HEK293 (cell line): ENCODE measurements around the gene PSMB9.

ENCODE experiments used
- CTCF ChIA-PET: fragments of 350-600 bp; formaldehyde crosslinking; extraction: SDS; loops from one replicate; lab custom pipeline; 2021; ENCODE audit warnings: antibody characterized with exemption; lab: Yijun Ruan, JAX
- POLR2A ChIA-PET: fragments of 300-600 bp; formaldehyde crosslinking; extraction: SDS; loops from one replicate; lab custom pipeline; 2020; ENCODE audit warnings: antibody characterized with exemption, inconsistent platforms; lab: Yijun Ruan, JAX
- H3K27ac ChIP-seq: fragments of 200-500 bp; sonication (Bioruptor generic); 2 replicates; pipeline ENCODE4 v1.5.1; 2014; ENCODE audit warnings: low read depth, low read length, control low read depth, inconsistent platforms; ENCODE audit errors: extremely low read depth
- H3K36me3 ChIP-seq, 2 experiments: fragments of 200-500 bp in 1 of 2; sonication (Bioruptor generic) in 1 of 2; 1 replicate in 1 of 2; 2 replicates in 1 of 2; pipeline ENCODE4 v1.5.1; 2014 to 2017; ENCODE audit warnings: inconsistent platforms in 2 of 2, low read length in 2 of 2; ENCODE audit not compliant: control insufficient read depth in 2 of 2, insufficient read depth in 1 of 2
- H3K4me1 ChIP-seq: fragments of 200-500 bp; sonication (Bioruptor generic); 2 replicates; pipeline ENCODE4 v1.5.1; 2014; ENCODE audit warnings: mild to moderate bottlenecking, low read length, inconsistent platforms; ENCODE audit not compliant: control insufficient read depth, insufficient read depth
- H3K4me3 ChIP-seq: 2 replicates; pipeline ENCODE4 v1.5.1; 2011; ENCODE audit warnings: low read depth, mild to moderate bottlenecking, control low read depth, low read length, moderate library complexity
- H3K9me3 ChIP-seq: fragments of 200-500 bp; sonication (Bioruptor generic); 2 replicates; pipeline ENCODE4 v1.5.1; 2014; ENCODE audit warnings: low read depth, low read length, inconsistent platforms; ENCODE audit not compliant: control insufficient read depth, insufficient read depth
- CTCF ChIP-seq: fragments of 450-650 bp; formaldehyde crosslinking; IDR thresholded peaks from 2 replicates; pipeline ENCODE4 v1.5.1; 2016; ENCODE audit warnings: missing biosample characterization, missing genetic modification characterization
- EGR2 ChIP-seq: fragments of 450-650 bp; formaldehyde crosslinking; IDR thresholded peaks from 2 replicates; pipeline ENCODE4 v1.5.1; 2016; ENCODE audit warnings: low read depth, missing biosample characterization, missing genetic modification characterization
- HIC1 ChIP-seq: fragments of 450-650 bp; formaldehyde crosslinking; IDR thresholded peaks from 2 replicates; pipeline ENCODE4 v1.5.1; 2016; ENCODE audit warnings: missing biosample characterization, missing genetic modification characterization
- KLF10 ChIP-seq: fragments of 450-650 bp; IDR thresholded peaks from 2 replicates; pipeline ENCODE4 v1.5.1; 2018; ENCODE audit warnings: missing biosample characterization, mild to moderate bottlenecking, missing genetic modification characterization
- PRDM1 ChIP-seq: fragments of 450-650 bp; formaldehyde crosslinking; IDR thresholded peaks from 2 replicates; pipeline ENCODE4; 2016; ENCODE audit warnings: missing biosample characterization, missing genetic modification characterization
- SCRT1 ChIP-seq: fragments of 450-650 bp; formaldehyde crosslinking; IDR thresholded peaks from 2 replicates; pipeline ENCODE4 v1.5.1; 2016; ENCODE audit warnings: missing biosample characterization, missing genetic modification characterization, borderline replicate concordance
- SCRT2 ChIP-seq: fragments of 450-650 bp; formaldehyde crosslinking; IDR thresholded peaks from 2 replicates; pipeline ENCODE4 v1.5.1; 2016; ENCODE audit warnings: missing biosample characterization, missing genetic modification characterization
- SP2 ChIP-seq: fragments of 450-650 bp; formaldehyde crosslinking; IDR thresholded peaks from 2 replicates; pipeline ENCODE4 v1.5.1; 2016; ENCODE audit warnings: missing biosample characterization, missing genetic modification characterization
- SP3 ChIP-seq: fragments of 450-650 bp; formaldehyde crosslinking; IDR thresholded peaks from 2 replicates; pipeline ENCODE4 v1.5.1; 2016; ENCODE audit warnings: missing biosample characterization, missing genetic modification characterization
- ZBTB1 ChIP-seq: fragments of 450-650 bp; formaldehyde crosslinking; IDR thresholded peaks from 2 replicates; pipeline ENCODE4 v1.5.1; 2016; ENCODE audit warnings: missing biosample characterization, missing genetic modification characterization
- ZBTB10 ChIP-seq: fragments of 450-650 bp; formaldehyde crosslinking; IDR thresholded peaks from 2 replicates; pipeline ENCODE4 v1.5.1; 2016; ENCODE audit warnings: missing biosample characterization, missing genetic modification characterization
- ZBTB17 ChIP-seq: fragments of 450-650 bp; formaldehyde crosslinking; IDR thresholded peaks from 2 replicates; pipeline ENCODE4 v1.5.1; 2016; ENCODE audit warnings: missing biosample characterization, missing genetic modification characterization
- ZBTB21 ChIP-seq: fragments of 450-650 bp; formaldehyde crosslinking; IDR thresholded peaks from 2 replicates; pipeline ENCODE4 v1.5.1; 2017; ENCODE audit warnings: missing biosample characterization, missing genetic modification characterization
- ZFHX2 ChIP-seq: fragments of 450-650 bp; formaldehyde crosslinking; conservative IDR thresholded peaks from 2 replicates; pipeline ENCODE4 v1.5.1; 2016; ENCODE audit warnings: missing biosample characterization, missing genetic modification characterization
- ZFP37 ChIP-seq: fragments of 450-650 bp; formaldehyde crosslinking; IDR thresholded peaks from 2 replicates; pipeline ENCODE4 v1.5.1; 2016; ENCODE audit warnings: missing biosample characterization, missing genetic modification characterization
- ZNF10 ChIP-seq: fragments of 450-650 bp; formaldehyde crosslinking; IDR thresholded peaks from 2 replicates; pipeline ENCODE4 v1.5.1; 2017; ENCODE audit warnings: missing biosample characterization, missing genetic modification characterization
- ZNF146 ChIP-seq: fragments of 450-650 bp; formaldehyde crosslinking; IDR thresholded peaks from 2 replicates; pipeline ENCODE4 v1.5.1; 2016; ENCODE audit warnings: missing biosample characterization, missing genetic modification characterization
- ZNF221 ChIP-seq: fragments of 450-650 bp; formaldehyde crosslinking; IDR thresholded peaks from 2 replicates; pipeline ENCODE4 v1.5.1; 2017; ENCODE audit warnings: missing biosample characterization, missing genetic modification characterization, borderline replicate concordance
- ZNF274 ChIP-seq, 2 experiments: fragments of 200-500 bp in 1 of 2; fragments of 450-650 bp in 1 of 2; sonication (Bioruptor generic) in 1 of 2; formaldehyde crosslinking in 1 of 2; IDR thresholded peaks; 2 replicates each; pipeline versions ENCODE4 v1.5.1 to v1.6.1; 2014 to 2016; ENCODE audit warnings: borderline replicate concordance in 1 of 2, inconsistent platforms in 1 of 2, low read length in 1 of 2, missing biosample characterization in 1 of 2, missing genetic modification characterization in 1 of 2
- ZNF335 ChIP-seq: fragments of 450-650 bp; formaldehyde crosslinking; conservative IDR thresholded peaks from 2 replicates; pipeline ENCODE4 v1.5.1; 2016; ENCODE audit warnings: missing biosample characterization, missing genetic modification characterization
- ZNF473 ChIP-seq: fragments of 450-650 bp; formaldehyde crosslinking; IDR thresholded peaks from 2 replicates; pipeline ENCODE4 v1.5.1; 2017; ENCODE audit warnings: missing biosample characterization, missing genetic modification characterization
- ZNF514 ChIP-seq: fragments of 450-650 bp; formaldehyde crosslinking; IDR thresholded peaks from 2 replicates; pipeline ENCODE4 v1.5.1; 2016; ENCODE audit warnings: missing biosample characterization, missing genetic modification characterization
- ZNF555 ChIP-seq: fragments of 450-650 bp; formaldehyde crosslinking; conservative IDR thresholded peaks from 2 replicates; pipeline ENCODE4 v1.5.1; 2017; ENCODE audit warnings: missing biosample characterization, mild to moderate bottlenecking, missing genetic modification characterization, inconsistent platforms
- ZNF560 ChIP-seq: fragments of 450-650 bp; formaldehyde crosslinking; IDR thresholded peaks from 2 replicates; pipeline ENCODE4 v1.5.1; 2017; ENCODE audit warnings: missing biosample characterization, missing genetic modification characterization, borderline replicate concordance
- ZNF654 ChIP-seq: fragments of 450-650 bp; formaldehyde crosslinking; IDR thresholded peaks from 2 replicates; pipeline ENCODE4 v1.5.1; 2016; ENCODE audit warnings: low read depth, missing biosample characterization, missing genetic modification characterization
- ZNF660 ChIP-seq: fragments of 450-650 bp; IDR thresholded peaks from 2 replicates; pipeline ENCODE4 v1.5.1; 2018; ENCODE audit warnings: missing biosample characterization, mild to moderate bottlenecking, missing genetic modification characterization
- ZNF768 ChIP-seq: fragments of 450-650 bp; formaldehyde crosslinking; IDR thresholded peaks from 2 replicates; pipeline ENCODE4 v1.5.1; 2018; ENCODE audit warnings: missing biosample characterization, mild to moderate bottlenecking, missing genetic modification characterization
- ZNF791 ChIP-seq: fragments of 450-650 bp; formaldehyde crosslinking; IDR thresholded peaks from 2 replicates; pipeline ENCODE4 v1.5.1; 2016; ENCODE audit warnings: missing biosample characterization, missing genetic modification characterization
- ZSCAN5A ChIP-seq: fragments of 450-650 bp; formaldehyde crosslinking; IDR thresholded peaks from 2 replicates; pipeline ENCODE4 v1.5.1; 2016; ENCODE audit warnings: missing biosample characterization, missing genetic modification characterization

The PSMB9 gene

GRCh38 chr6:32868257-32868788 lies 14.3 kb downstream of the PSMB9 start:
- CTCF ChIA-PET = interaction anchor here (0.6 to 10.5 kb wide), 83 partner anchors 10 to 669 kb away, joined by 3 to 355 read pairs (median 5); partner anchors contain the start of genes HLA-DMA, HLA-DMB, HLA-DQA2 and PSMB8
- no peak overlapping the region for H3K27ac ChIP-seq
- no peaks in the 10 kb centered on the region for H3K9me3 ChIP-seq
- 0 out of 2 replicates have a peak, but pooled peaks cover 3% of the 10 kb centered on the region for H3K4me1 ChIP-seq
- no peak for TF ChIP-seq ZNF791 (tag by site-specific recombination)
- no peak for TF ChIP-seq ZNF560 (tag by site-specific recombination)
- no peak for TF ChIP-seq ZFP37 (tag by site-specific recombination)
- TF ChIP-seq ZFHX2 (tag by site-specific recombination) = peak; percentile 59
- no peak for TF ChIP-seq ZNF473 (tag by site-specific recombination)
- no peak for TF ChIP-seq SCRT1 (tag by site-specific recombination)
- no peak for TF ChIP-seq ZNF768
- no peak for TF ChIP-seq SP3 (tag by site-specific recombination)
- no peak for TF ChIP-seq ZNF514 (tag by site-specific recombination)
- TF ChIP-seq ZNF146 (tag by site-specific recombination) = no peak
- TF ChIP-seq ZNF660 = 0 out of 2 replicates have a peak, but pooled peaks have one; percentile 34
- TF ChIP-seq SP2 (tag by site-specific recombination) = no peak
- TF ChIP-seq ZNF221 (tag by site-specific recombination) = no peak
- no peak for TF ChIP-seq ZSCAN5A (tag by site-specific recombination)
- TF ChIP-seq HIC1 (tag by site-specific recombination) = no peak
- no peak for TF ChIP-seq ZBTB1 (tag by site-specific recombination)
- no peak for TF ChIP-seq SCRT2
- no peak for TF ChIP-seq PRDM1 (tag by site-specific recombination)
- TF ChIP-seq ZNF555 (tag by site-specific recombination) = no peak
- peak; percentile 63 for TF ChIP-seq CTCF (tag by site-specific recombination)
- TF ChIP-seq ZNF10 (tag by site-specific recombination) = peak; percentile 92
- peak; percentile 64 for TF ChIP-seq EGR2 (tag by site-specific recombination)
- TF ChIP-seq ZNF654 (tag by site-specific recombination) = peak; percentile 98
- TF ChIP-seq ZBTB21 (tag by site-specific recombination) = no peak
- no peak for TF ChIP-seq ZNF274 (IDR thresholded peaks at IDR 0.05; ENCODE audit: low read length)
- no peak for TF ChIP-seq ZNF274 (tag by site-specific recombination; IDR thresholded peaks at IDR 0.05; ENCODE audit: borderline replicate concordance)
- 0 out of 2 replicates have a peak, but pooled peaks have one; percentile 5 for TF ChIP-seq ZBTB17 (tag by site-specific recombination)
- no peak for TF ChIP-seq ZBTB10 (tag by site-specific recombination)
- TF ChIP-seq ZNF335 = no peak
- 0 out of 2 replicates have a peak, but pooled peaks have one; percentile 20 for TF ChIP-seq KLF10
- TF ChIP-seq, all 188 proteins: peak for 8
- H3K36me3 ChIP-seq = no peaks in the 10 kb centered on the region
- POLR2A ChIA-PET = interaction anchor here (0.6 to 3.0 kb wide), 6 partner anchors 10 to 746 kb away, joined by 3 to 21 read pairs (median 6); partner anchors contain the start of genes PSMB9, TAP1 and TAP2
- no peak overlapping the region for H3K4me3 ChIP-seq
